ENCODE measurements around the gene CCM2L. TPM values are rescaled to one million over a fixed set of nuclear protein-coding genes. Genes with fewer than 3 reads are reported as not detected.

Gene CCM2L
- total and polyA plus RNA-seq, 2 of the 8 experiments (the other 6 are each of a cell fraction or from before 2014, with no cell fraction given): 5.5 to 15.8 TPM

DNA sequence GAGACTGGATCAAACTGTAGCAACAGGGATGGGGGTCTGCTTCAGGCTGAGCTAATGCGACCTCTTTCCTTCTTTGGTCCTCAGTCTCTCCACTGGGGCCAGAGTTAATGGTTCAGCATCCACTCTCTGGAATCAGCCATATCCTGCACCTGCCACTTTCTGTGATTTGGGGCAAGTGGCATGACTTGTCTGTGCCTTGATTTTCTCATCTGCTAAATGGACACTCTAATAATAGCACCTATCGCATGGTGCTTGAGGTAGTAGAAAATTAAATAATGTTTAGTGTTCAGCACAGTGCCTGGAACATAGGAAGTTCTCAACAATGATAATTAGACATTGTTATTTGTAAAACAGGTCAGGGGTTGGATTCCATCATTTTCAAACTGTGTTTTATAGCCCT is 35.9 kb upstream of the CCM2L start (continued):
- TF ChIP-seq, protein P1, sequence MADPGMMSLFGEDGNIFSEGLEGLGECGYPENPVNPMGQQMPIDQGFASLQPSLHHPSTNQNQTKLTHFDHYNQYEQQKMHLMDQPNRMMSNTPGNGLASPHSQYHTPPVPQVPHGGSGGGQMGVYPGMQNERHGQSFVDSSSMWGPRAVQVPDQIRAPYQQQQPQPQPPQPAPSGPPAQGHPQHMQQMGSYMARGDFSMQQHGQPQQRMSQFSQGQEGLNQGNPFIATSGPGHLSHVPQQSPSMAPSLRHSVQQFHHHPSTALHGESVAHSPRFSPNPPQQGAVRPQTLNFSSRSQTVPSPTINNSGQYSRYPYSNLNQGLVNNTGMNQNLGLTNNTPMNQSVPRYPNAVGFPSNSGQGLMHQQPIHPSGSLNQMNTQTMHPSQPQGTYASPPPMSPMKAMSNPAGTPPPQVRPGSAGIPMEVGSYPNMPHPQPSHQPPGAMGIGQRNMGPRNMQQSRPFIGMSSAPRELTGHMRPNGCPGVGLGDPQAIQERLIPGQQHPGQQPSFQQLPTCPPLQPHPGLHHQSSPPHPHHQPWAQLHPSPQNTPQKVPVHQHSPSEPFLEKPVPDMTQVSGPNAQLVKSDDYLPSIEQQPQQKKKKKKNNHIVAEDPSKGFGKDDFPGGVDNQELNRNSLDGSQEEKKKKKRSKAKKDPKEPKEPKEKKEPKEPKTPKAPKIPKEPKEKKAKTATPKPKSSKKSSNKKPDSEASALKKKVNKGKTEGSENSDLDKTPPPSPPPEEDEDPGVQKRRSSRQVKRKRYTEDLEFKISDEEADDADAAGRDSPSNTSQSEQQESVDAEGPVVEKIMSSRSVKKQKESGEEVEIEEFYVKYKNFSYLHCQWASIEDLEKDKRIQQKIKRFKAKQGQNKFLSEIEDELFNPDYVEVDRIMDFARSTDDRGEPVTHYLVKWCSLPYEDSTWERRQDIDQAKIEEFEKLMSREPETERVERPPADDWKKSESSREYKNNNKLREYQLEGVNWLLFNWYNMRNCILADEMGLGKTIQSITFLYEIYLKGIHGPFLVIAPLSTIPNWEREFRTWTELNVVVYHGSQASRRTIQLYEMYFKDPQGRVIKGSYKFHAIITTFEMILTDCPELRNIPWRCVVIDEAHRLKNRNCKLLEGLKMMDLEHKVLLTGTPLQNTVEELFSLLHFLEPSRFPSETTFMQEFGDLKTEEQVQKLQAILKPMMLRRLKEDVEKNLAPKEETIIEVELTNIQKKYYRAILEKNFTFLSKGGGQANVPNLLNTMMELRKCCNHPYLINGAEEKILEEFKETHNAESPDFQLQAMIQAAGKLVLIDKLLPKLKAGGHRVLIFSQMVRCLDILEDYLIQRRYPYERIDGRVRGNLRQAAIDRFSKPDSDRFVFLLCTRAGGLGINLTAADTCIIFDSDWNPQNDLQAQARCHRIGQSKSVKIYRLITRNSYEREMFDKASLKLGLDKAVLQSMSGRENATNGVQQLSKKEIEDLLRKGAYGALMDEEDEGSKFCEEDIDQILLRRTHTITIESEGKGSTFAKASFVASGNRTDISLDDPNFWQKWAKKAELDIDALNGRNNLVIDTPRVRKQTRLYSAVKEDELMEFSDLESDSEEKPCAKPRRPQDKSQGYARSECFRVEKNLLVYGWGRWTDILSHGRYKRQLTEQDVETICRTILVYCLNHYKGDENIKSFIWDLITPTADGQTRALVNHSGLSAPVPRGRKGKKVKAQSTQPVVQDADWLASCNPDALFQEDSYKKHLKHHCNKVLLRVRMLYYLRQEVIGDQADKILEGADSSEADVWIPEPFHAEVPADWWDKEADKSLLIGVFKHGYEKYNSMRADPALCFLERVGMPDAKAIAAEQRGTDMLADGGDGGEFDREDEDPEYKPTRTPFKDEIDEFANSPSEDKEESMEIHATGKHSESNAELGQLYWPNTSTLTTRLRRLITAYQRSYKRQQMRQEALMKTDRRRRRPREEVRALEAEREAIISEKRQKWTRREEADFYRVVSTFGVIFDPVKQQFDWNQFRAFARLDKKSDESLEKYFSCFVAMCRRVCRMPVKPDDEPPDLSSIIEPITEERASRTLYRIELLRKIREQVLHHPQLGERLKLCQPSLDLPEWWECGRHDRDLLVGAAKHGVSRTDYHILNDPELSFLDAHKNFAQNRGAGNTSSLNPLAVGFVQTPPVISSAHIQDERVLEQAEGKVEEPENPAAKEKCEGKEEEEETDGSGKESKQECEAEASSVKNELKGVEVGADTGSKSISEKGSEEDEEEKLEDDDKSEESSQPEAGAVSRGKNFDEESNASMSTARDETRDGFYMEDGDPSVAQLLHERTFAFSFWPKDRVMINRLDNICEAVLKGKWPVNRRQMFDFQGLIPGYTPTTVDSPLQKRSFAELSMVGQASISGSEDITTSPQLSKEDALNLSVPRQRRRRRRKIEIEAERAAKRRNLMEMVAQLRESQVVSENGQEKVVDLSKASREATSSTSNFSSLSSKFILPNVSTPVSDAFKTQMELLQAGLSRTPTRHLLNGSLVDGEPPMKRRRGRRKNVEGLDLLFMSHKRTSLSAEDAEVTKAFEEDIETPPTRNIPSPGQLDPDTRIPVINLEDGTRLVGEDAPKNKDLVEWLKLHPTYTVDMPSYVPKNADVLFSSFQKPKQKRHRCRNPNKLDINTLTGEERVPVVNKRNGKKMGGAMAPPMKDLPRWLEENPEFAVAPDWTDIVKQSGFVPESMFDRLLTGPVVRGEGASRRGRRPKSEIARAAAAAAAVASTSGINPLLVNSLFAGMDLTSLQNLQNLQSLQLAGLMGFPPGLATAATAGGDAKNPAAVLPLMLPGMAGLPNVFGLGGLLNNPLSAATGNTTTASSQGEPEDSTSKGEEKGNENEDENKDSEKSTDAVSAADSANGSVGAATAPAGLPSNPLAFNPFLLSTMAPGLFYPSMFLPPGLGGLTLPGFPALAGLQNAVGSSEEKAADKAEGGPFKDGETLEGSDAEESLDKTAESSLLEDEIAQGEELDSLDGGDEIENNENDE (IDR thresholded peaks at IDR 0.05; ENCODE audit: insufficient replicate concordance, low read length): no peak
- TF ChIP-seq EGR1 (IDR thresholded peaks at IDR 0.05; ENCODE audit: borderline replicate concordance, low read depth, low read length) (no peak), ASH2L (IDR thresholded peaks at IDR 0.05; ENCODE audit: low read length) (no peak), HDAC2 (IDR thresholded peaks at IDR 0.05; ENCODE audit: borderline replicate concordance in 1 of 2, low read depth in 2 of 2, low read length in 2 of 2) (0 out of 4 replicates have a peak, but pooled peaks of 1 of the 2 experiments have one; percentile 68), FOSL1 (IDR thresholded peaks at IDR 0.05; ENCODE audit: insufficient read depth, low read depth, low read length) (no peak), TAF7 (optimal IDR thresholded peaks at IDR 0.05; ENCODE audit: borderline replicate concordance, low read depth, low read length) (no peak), KDM1A (IDR thresholded peaks at IDR 0.05; ENCODE audit: borderline replicate concordance, low read length) (peak; percentile 37; the same call in 1 of the 2 replicates)
